PC-9 (cell line): ENCODE data around the gene TOPBP1.

Experiments used
- EZH2 ChIP-seq: fragments of 200-600 bp; sonication (generic); IDR thresholded peaks from 2 replicates; pipeline ENCODE4 v1.8.0; 2017; ENCODE audit warnings: antibody characterized with exemption, low read depth
- TF ChIP-seq, protein P1 (sequence below): fragments of 200-600 bp; sonication (generic); conservative IDR thresholded peaks from 2 replicates; pipeline ENCODE4 v1.6.1; 2017; ENCODE audit warnings: mixed run types, antibody characterized with exemption, mild to moderate bottlenecking, moderate library complexity

DNA sequence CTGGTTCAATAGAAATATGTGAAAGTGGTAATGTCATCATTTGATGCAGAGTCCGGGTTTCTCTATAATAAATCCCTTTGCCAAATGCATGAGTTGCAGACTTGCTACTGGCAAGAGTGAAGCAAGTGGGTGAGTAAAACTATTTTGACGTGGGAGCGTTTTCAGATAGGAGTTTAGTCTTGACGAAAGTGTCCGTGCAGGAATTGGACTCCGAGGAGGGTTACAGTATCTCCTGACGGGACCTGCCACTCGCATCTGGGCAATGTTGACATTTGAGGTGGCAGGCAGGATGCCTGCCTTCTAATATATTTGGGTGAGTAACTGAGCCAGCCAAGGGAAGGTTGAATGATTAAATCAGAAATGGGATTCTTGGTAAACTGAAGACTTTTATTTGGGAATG, 72.2 kb downstream of the TOPBP1 start:
- no peak for TF ChIP-seq EZH2
- TF ChIP-seq, protein P1, sequence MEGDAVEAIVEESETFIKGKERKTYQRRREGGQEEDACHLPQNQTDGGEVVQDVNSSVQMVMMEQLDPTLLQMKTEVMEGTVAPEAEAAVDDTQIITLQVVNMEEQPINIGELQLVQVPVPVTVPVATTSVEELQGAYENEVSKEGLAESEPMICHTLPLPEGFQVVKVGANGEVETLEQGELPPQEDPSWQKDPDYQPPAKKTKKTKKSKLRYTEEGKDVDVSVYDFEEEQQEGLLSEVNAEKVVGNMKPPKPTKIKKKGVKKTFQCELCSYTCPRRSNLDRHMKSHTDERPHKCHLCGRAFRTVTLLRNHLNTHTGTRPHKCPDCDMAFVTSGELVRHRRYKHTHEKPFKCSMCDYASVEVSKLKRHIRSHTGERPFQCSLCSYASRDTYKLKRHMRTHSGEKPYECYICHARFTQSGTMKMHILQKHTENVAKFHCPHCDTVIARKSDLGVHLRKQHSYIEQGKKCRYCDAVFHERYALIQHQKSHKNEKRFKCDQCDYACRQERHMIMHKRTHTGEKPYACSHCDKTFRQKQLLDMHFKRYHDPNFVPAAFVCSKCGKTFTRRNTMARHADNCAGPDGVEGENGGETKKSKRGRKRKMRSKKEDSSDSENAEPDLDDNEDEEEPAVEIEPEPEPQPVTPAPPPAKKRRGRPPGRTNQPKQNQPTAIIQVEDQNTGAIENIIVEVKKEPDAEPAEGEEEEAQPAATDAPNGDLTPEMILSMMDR, result no peak
